ENCODE results near the gene HAL. TPM values are rescaled to one million over a fixed set of nuclear protein-coding genes. Genes with fewer than 3 reads are reported as not detected.

Gene HAL
- total and polyA plus RNA-seq, 10 of the 15 experiments (the other 5 are each of a cell fraction or from before 2014, with no cell fraction given): 0.04 to 0.45 (median 0.13) TPM; not detected in 1

- peak; percentile 47; the same call in 1 of the 2 replicates for TF ChIP-seq PML (IDR thresholded peaks at IDR 0.05; ENCODE audit: low read length)
- no peak for TF ChIP-seq ZBTB4 (CRISPR knock-in tag; IDR thresholded peaks at IDR 0.05)
- 0 out of 2 replicates have a peak, but pooled peaks have one; percentile 1 for TF ChIP-seq GATAD2B (conservative IDR thresholded peaks at IDR 0.05; ENCODE audit: low read depth)
- TF ChIP-seq, protein P1, sequence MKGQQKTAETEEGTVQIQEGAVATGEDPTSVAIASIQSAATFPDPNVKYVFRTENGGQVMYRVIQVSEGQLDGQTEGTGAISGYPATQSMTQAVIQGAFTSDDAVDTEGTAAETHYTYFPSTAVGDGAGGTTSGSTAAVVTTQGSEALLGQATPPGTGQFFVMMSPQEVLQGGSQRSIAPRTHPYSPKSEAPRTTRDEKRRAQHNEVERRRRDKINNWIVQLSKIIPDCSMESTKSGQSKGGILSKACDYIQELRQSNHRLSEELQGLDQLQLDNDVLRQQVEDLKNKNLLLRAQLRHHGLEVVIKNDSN (IDR thresholded peaks at IDR 0.05; ENCODE audit: borderline replicate concordance, extremely low read length, insufficient read depth, low read depth, low read length): no peak
- TF ChIP-seq MTA3 (IDR thresholded peaks at IDR 0.05; ENCODE audit: borderline replicate concordance, low read length): no peak; the same call in 1 of the 2 replicates
- TF ChIP-seq, protein P2, sequence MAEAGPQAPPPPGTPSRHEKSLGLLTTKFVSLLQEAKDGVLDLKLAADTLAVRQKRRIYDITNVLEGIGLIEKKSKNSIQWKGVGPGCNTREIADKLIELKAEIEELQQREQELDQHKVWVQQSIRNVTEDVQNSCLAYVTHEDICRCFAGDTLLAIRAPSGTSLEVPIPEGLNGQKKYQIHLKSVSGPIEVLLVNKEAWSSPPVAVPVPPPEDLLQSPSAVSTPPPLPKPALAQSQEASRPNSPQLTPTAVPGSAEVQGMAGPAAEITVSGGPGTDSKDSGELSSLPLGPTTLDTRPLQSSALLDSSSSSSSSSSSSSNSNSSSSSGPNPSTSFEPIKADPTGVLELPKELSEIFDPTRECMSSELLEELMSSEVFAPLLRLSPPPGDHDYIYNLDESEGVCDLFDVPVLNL (IDR thresholded peaks at IDR 0.05; ENCODE audit: low read depth, low read length): no peak
- TF ChIP-seq ASH2L (IDR thresholded peaks at IDR 0.05; ENCODE audit: borderline replicate concordance, low read depth): peak; percentile 99
- TF ChIP-seq EP300 (IDR thresholded peaks at IDR 0.05; ENCODE audit: borderline replicate concordance in 1 of 2, control insufficient read depth in 1 of 2, low read depth in 2 of 2, low read length in 2 of 2): no peak; a peak in 1 of 4 replicates
- TF ChIP-seq ETV6 (conservative IDR thresholded peaks at IDR 0.05 in 1 of 2, IDR thresholded peaks at IDR 0.05 in 1 of 2; ENCODE audit: borderline replicate concordance in 1 of 2, low read depth in 1 of 2): no peak
- peak; percentile 86 for TF ChIP-seq MXI1 (IDR thresholded peaks at IDR 0.05; ENCODE audit: low read depth, low read length)
- peak; percentile 14 to 53; a peak in 2 of 4 replicates for TF ChIP-seq BHLHE40 (IDR thresholded peaks at IDR 0.05; ENCODE audit: borderline replicate concordance in 1 of 2, low read depth in 2 of 2, low read length in 1 of 2)
- no peak for TF ChIP-seq RAD21 (IDR thresholded peaks at IDR 0.05; ENCODE audit: insufficient read depth, low read depth, low read length)
- no peak for TF ChIP-seq SUZ12 (IDR thresholded peaks at IDR 0.05; ENCODE audit: unreplicated experiment)
- TF ChIP-seq EGR1 (IDR thresholded peaks at IDR 0.05; ENCODE audit: borderline replicate concordance in 1 of 2, low read depth in 2 of 2, low read length in 2 of 2): peak in 1 of 2 experiments; percentile 53; a peak in 1 of 3 replicates
- TF ChIP-seq, protein P3, sequence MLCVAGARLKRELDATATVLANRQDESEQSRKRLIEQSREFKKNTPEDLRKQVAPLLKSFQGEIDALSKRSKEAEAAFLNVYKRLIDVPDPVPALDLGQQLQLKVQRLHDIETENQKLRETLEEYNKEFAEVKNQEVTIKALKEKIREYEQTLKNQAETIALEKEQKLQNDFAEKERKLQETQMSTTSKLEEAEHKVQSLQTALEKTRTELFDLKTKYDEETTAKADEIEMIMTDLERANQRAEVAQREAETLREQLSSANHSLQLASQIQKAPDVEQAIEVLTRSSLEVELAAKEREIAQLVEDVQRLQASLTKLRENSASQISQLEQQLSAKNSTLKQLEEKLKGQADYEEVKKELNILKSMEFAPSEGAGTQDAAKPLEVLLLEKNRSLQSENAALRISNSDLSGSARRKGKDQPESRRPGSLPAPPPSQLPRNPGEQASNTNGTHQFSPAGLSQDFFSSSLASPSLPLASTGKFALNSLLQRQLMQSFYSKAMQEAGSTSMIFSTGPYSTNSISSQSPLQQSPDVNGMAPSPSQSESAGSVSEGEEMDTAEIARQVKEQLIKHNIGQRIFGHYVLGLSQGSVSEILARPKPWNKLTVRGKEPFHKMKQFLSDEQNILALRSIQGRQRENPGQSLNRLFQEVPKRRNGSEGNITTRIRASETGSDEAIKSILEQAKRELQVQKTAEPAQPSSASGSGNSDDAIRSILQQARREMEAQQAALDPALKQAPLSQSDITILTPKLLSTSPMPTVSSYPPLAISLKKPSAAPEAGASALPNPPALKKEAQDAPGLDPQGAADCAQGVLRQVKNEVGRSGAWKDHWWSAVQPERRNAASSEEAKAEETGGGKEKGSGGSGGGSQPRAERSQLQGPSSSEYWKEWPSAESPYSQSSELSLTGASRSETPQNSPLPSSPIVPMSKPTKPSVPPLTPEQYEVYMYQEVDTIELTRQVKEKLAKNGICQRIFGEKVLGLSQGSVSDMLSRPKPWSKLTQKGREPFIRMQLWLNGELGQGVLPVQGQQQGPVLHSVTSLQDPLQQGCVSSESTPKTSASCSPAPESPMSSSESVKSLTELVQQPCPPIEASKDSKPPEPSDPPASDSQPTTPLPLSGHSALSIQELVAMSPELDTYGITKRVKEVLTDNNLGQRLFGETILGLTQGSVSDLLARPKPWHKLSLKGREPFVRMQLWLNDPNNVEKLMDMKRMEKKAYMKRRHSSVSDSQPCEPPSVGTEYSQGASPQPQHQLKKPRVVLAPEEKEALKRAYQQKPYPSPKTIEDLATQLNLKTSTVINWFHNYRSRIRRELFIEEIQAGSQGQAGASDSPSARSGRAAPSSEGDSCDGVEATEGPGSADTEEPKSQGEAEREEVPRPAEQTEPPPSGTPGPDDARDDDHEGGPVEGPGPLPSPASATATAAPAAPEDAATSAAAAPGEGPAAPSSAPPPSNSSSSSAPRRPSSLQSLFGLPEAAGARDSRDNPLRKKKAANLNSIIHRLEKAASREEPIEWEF (IDR thresholded peaks at IDR 0.05; ENCODE audit: insufficient replicate concordance, low read depth, low read length): no peak
These were observed 39.4 kb upstream of the HAL start, which contains the start of gene LTA4H (continued) for GRCh38 chr12:96035283-96036236.

Measured in GM12878 (cell line).